ENCODE measurements around the gene PTGIS.
"Not testable (repeated sequence)": the region's sequence is repeated elsewhere in the genome, so short reads cannot be mapped to it uniquely, and the experiment has no call there.

DNA sequence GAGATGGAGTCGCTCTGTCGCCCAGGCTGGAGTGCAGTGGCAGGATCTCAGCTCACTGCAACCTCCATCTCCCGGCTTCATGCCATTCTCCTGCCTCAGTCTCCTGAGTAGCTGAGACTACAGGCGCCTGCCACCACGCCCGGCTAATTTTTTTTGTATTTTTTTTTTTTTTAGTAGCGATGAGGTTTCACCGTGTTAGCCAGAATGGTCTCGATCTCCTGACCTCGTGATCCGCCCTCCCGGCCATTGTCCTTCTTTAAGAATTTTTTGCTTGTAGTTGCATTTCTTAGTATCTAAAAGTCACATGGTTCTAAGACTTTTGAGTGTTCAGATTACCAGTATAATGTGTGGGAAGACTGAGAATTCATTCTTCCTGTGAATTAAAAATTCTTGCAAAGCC is 2.9 kb downstream of the PTGIS start:
- TF ChIP-seq, protein P1, sequence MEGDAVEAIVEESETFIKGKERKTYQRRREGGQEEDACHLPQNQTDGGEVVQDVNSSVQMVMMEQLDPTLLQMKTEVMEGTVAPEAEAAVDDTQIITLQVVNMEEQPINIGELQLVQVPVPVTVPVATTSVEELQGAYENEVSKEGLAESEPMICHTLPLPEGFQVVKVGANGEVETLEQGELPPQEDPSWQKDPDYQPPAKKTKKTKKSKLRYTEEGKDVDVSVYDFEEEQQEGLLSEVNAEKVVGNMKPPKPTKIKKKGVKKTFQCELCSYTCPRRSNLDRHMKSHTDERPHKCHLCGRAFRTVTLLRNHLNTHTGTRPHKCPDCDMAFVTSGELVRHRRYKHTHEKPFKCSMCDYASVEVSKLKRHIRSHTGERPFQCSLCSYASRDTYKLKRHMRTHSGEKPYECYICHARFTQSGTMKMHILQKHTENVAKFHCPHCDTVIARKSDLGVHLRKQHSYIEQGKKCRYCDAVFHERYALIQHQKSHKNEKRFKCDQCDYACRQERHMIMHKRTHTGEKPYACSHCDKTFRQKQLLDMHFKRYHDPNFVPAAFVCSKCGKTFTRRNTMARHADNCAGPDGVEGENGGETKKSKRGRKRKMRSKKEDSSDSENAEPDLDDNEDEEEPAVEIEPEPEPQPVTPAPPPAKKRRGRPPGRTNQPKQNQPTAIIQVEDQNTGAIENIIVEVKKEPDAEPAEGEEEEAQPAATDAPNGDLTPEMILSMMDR (IDR thresholded peaks at IDR 0.05): not testable (repeated sequence)
- TF ChIP-seq POLR2A, POLR2AphosphoS5 (IDR thresholded peaks at IDR 0.05): not testable (repeated sequence)

Measured in prostate gland (tissue), 2 donors.